RWPE1 (cell line): ENCODE results near the gene ACCSL.

ENCODE experiments used
- CTCF ChIA-PET: fragments of 350-600 bp; sonication (Branson Sonifier 250); formaldehyde crosslinking; extraction: SDS; loops from one replicate; lab custom pipeline; 2021; lab: Yijun Ruan, JAX
- POLR2A ChIA-PET: fragments of 400-600 bp; formaldehyde crosslinking; extraction: SDS; loops from one replicate; lab custom pipeline; 2020; ENCODE audit warnings: antibody characterized with exemption; ENCODE audit not compliant: low non-redundant PET; lab: Yijun Ruan, JAX
- DNase-seq: peaks from one replicate; pipeline ENCODE4 v3.0.0; 2012; ENCODE audit warnings: low spot score
- H3K27ac ChIP-seq: fragments of 450-650 bp; 2 replicates; pipeline ENCODE4 v1.5.1; 2017
- TF ChIP-seq, protein P1 (sequence below): fragments of 450-650 bp; conservative IDR thresholded peaks from 2 replicates; pipeline ENCODE4 v1.5.1; 2017; ENCODE audit warnings: low read depth, mild to moderate bottlenecking

The ACCSL gene

DNA sequence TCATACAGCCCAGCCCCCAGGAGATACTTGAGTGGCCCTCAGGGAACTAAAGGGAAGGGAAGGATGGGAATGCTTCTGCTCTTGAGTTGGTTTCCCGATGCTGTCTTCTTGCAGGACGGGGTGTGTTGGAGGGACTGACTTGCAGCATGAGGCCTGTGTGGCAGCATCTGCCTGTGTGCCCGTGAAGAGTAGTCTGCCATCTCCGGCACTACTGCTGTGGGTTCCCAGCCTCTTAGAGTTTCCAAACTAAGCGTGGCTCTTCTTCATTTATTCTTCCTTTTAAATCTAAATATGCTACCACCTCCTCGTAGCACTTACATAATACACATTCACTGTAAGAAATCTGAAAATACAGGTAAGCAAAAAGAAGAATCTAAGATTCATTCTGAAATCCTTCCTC is 60.5 kb downstream of the ACCSL start:
- TF ChIP-seq, protein P1, sequence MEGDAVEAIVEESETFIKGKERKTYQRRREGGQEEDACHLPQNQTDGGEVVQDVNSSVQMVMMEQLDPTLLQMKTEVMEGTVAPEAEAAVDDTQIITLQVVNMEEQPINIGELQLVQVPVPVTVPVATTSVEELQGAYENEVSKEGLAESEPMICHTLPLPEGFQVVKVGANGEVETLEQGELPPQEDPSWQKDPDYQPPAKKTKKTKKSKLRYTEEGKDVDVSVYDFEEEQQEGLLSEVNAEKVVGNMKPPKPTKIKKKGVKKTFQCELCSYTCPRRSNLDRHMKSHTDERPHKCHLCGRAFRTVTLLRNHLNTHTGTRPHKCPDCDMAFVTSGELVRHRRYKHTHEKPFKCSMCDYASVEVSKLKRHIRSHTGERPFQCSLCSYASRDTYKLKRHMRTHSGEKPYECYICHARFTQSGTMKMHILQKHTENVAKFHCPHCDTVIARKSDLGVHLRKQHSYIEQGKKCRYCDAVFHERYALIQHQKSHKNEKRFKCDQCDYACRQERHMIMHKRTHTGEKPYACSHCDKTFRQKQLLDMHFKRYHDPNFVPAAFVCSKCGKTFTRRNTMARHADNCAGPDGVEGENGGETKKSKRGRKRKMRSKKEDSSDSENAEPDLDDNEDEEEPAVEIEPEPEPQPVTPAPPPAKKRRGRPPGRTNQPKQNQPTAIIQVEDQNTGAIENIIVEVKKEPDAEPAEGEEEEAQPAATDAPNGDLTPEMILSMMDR: no peak
- H3K27ac ChIP-seq: no peak overlapping the region
- POLR2A ChIA-PET: no interaction called here
- DNase-seq: no peak
- CTCF ChIA-PET: no interaction called here
